GM18499 (cell line): ENCODE data around the gene TMEM256.
"Not testable (repeated sequence)": the region's sequence is repeated elsewhere in the genome, so short reads cannot be mapped to it uniquely, and the experiment has no call there.

Source experiments
- ATAC-seq: cut with Tn5 transposase; IDR thresholded peaks from one replicate; pipeline ENCODE4 v1.9.1; 2021; ENCODE audit warnings: moderate number of reproducible peaks; ENCODE audit not compliant: insufficient read depth, unreplicated experiment

TMEM256 gene

GRCh38 chr17:7389924-7390910 is 13.7 kb downstream of the TMEM256 start:
- ATAC-seq = no peak

- no peak for ATAC-seq
These were observed 15.0 kb downstream of the TMEM256 start for GRCh38 chr17:7388856-7389255.

- ATAC-seq = no peak
These were observed 19.3 kb downstream of the TMEM256 start for GRCh38 chr17:7384489-7385081.

- ATAC-seq = no peak
These were observed 20.0 kb downstream of the TMEM256 start for GRCh38 chr17:7383742-7384488.

- no peak for ATAC-seq
These were observed 20.5 kb downstream of the TMEM256 start for GRCh38 chr17:7383371-7383741.

GRCh38 chr17:7382901-7383300 is 21.0 kb downstream of the TMEM256 start:
- ATAC-seq = no peak

GRCh38 chr17:7380855-7381683 is 22.8 kb downstream of the TMEM256 start, which contains the start of gene TNK1:
Gene TNK1 (plus strand): TSS chr17:7381089. CDS start chr17:7382927, 1,838 bp downstream.
- ATAC-seq = no peak

GRCh38 chr17:7380321-7380720 is 23.6 kb downstream of the TMEM256 start:
- ATAC-seq = no peak

- ATAC-seq = no peak
These were observed 24.8 kb downstream of the TMEM256 start for GRCh38 chr17:7379134-7379533.

- ATAC-seq = no peak
These were observed 29.5 kb downstream of the TMEM256 start for GRCh38 chr17:7374353-7374752.

GRCh38 chr17:7370853-7371252 is 33.0 kb downstream of the TMEM256 start:
- no peak for ATAC-seq

- ATAC-seq = no peak
These were observed 34.1 kb downstream of the TMEM256 start for GRCh38 chr17:7369825-7370224.

GRCh38 chr17:7368599-7368994 is 35.3 kb downstream of the TMEM256 start:
- ATAC-seq = not testable (repeated sequence)

- ATAC-seq = no peak
These were observed 35.8 kb downstream of the TMEM256 start for GRCh38 chr17:7367918-7368598.

GRCh38 chr17:7367083-7367482 is 36.8 kb downstream of the TMEM256 start:
- ATAC-seq = no peak

- not testable (repeated sequence) for ATAC-seq
These were observed 37.9 kb downstream of the TMEM256 start for GRCh38 chr17:7365963-7366362.

GRCh38 chr17:7363311-7363710 is 40.6 kb downstream of the TMEM256 start:
- ATAC-seq = no peak

- no peak for ATAC-seq
These were observed 42.0 kb downstream of the TMEM256 start for GRCh38 chr17:7361906-7362305.

- ATAC-seq = no peak
These were observed 46.5 kb downstream of the TMEM256 start for GRCh38 chr17:7357381-7357780.
